Measurements from ENCODE around the gene MAST2. TPM values are rescaled to one million over a fixed set of nuclear protein-coding genes. Genes with fewer than 3 reads are reported as not detected.

MAST2 gene
- total and polyA plus RNA-seq, 2 experiments from 2014 or later: 14.2 to 19.1 TPM

DNA sequence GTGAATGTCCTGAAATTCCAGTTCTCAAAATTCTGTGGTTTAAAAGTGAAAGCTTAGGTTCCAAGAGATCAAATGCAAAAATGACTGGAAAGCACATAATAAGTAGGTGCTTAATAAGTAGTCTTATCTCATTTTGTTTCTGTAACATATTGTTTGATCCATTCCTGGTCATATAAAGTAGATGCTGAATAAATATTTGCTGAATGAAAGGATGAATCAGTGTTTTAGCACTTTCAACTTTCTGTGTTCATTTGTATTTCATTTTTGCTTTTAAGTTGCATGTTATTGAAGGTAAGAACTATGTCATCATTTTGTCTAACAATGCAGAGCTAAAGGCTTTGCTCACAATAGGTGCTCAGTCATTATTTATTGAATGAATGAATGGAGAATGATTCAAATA is 6.3 kb downstream of the MAST2 start:
- Histone ChIP-seq H4K20me1 (ENCODE audit: insufficient read depth) (0 out of 2 replicates have a peak, but pooled peaks cover 4% of the 10 kb centered on the region), H3K27me3 (replicated peaks; ENCODE audit: insufficient read depth) (no peaks in the 10 kb centered on the region), H3K79me2 (ENCODE audit: insufficient read depth) (peaks cover 90% of the 10 kb centered on the region), H3K9ac (no peak overlapping the region), H3K36me3 (ENCODE audit: low read depth) (no peaks in the 10 kb centered on the region), H3K4me3 (no peak overlapping the region), H3K4me2 (ENCODE audit: unreplicated experiment) (no peak overlapping the region), H3K27ac (no peak overlapping the region), H2AFZ (no peak overlapping the region), H3K9me3 (ENCODE audit: low read depth) (no peaks in the 10 kb centered on the region), H3K4me1 (ENCODE audit: insufficient read depth) (peaks cover 6% of the 10 kb centered on the region; the same call in 1 of the 2 replicates), H3K9me2 (ENCODE audit: insufficient read depth) (no peaks in the 10 kb centered on the region), H3F3A (ENCODE audit: insufficient read depth) (0 out of 2 replicates have a peak, but pooled peaks cover 6% of the 10 kb centered on the region)
- no peak for TF ChIP-seq EZH2phosphoT487 (IDR thresholded peaks at IDR 0.05; ENCODE audit: insufficient read depth, low read depth)
- TF ChIP-seq EZH2 (IDR thresholded peaks at IDR 0.05; ENCODE audit: insufficient read depth, poor library complexity, severe bottlenecking): no peak
- in situ Hi-C loops (cut with MboI): no loop called here
- DNase-seq: no peak

DNA sequence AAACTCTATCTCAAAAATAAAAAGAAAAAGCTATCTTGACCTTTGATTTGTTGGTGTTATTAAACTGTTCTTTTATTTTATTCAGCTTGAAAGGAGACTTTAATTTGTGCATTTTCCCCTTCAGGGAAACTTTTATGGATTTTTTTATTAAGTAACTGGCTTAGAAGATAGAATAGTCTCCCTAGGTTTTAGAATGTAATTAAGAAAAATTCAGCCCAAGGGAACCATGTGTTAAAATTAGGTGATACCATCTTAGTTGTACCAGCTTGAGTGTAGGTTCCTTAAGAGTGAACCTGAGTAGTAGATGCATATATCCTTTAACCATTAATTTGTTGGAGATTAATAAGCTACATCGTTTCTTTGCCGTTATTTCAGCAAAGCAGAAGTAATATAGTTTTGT is 11.4 kb downstream of the MAST2 start:
- 0 out of 2 replicates have a peak, but pooled peaks cover 2% of the 10 kb centered on the region for H3F3A ChIP-seq (ENCODE audit: insufficient read depth)
- in situ Hi-C loops (cut with MboI): no loop called here
- H3K36me3 ChIP-seq (ENCODE audit: low read depth): no peaks in the 10 kb centered on the region
- H2AFZ ChIP-seq: no peak overlapping the region
- H3K4me3 ChIP-seq: no peak overlapping the region
- no peak overlapping the region for H3K27ac ChIP-seq
- TF ChIP-seq EZH2 (IDR thresholded peaks at IDR 0.05; ENCODE audit: insufficient read depth, poor library complexity, severe bottlenecking) (no peak), EZH2phosphoT487 (IDR thresholded peaks at IDR 0.05; ENCODE audit: insufficient read depth, low read depth) (no peak)
- H4K20me1 ChIP-seq (ENCODE audit: insufficient read depth): 0 out of 2 replicates have a peak, but pooled peaks cover 4% of the 10 kb centered on the region
- peaks cover 78% of the 10 kb centered on the region for H3K79me2 ChIP-seq (ENCODE audit: insufficient read depth)
- H3K4me1 ChIP-seq (ENCODE audit: insufficient read depth): no peaks in the 10 kb centered on the region
- H3K9me2 ChIP-seq (ENCODE audit: insufficient read depth): no peaks in the 10 kb centered on the region
- DNase-seq: no peak
- H3K9me3 ChIP-seq (ENCODE audit: low read depth): no peaks in the 10 kb centered on the region
- H3K9ac ChIP-seq: no peak overlapping the region
- WGBS, 2 experiments (ENCODE audit: low coverage in 1 of 2, low lambda C conversion rate in 2 of 2, missing lambda C conversion rate in 2 of 2): 96 to 98% methylated on average over 2 of the region's 2 CpGs
- no peaks in the 10 kb centered on the region for H3K27me3 ChIP-seq (replicated peaks; ENCODE audit: insufficient read depth)
- no peak overlapping the region for H3K4me2 ChIP-seq (ENCODE audit: unreplicated experiment)

DNA sequence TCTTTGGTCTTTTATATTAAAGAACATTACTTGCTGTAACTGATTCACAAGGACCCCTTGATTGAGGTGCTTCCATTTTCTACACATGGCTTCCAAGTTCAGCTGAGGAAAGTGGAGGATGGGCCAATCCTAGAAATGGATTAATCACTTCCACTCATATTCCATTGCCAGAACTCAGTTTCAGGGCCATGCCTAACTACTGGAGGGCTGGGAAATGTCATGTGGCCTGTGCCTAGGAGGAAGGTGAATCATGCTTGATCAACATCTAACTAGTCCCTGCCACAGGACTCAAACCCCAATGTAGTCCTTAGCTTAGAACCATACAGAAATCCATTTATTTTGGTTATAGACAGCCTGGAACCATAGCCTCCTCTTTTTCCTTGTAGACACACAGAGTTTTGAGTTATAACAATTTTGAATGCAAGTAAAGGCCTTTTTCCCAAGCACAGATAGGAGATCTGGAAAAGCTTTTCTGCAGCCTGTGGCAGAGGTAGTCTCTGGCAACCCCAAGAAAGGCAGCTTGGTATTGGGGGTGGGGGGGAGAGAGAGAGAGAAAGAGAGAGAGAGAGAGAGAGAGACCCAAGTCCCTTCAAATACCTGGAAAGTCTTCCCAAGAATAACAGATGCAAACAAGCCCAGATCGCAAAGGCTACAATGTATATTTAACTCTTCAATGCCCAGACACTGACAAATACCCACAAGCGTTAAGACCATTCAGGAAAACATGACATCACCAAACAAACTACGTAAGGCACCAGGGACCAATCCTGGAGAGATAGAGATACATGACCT is 12.5 kb downstream of the MAST2 start:
- Histone ChIP-seq H3K79me2 (ENCODE audit: insufficient read depth) (peaks cover 76% of the 10 kb centered on the region), H3F3A (ENCODE audit: insufficient read depth) (no peaks in the 10 kb centered on the region), H4K20me1 (ENCODE audit: insufficient read depth) (no peaks in the 10 kb centered on the region), H3K4me2 (ENCODE audit: unreplicated experiment) (no peak overlapping the region), H3K4me1 (ENCODE audit: insufficient read depth) (no peaks in the 10 kb centered on the region), H3K9ac (no peak overlapping the region), H3K27me3 (replicated peaks; ENCODE audit: insufficient read depth) (no peaks in the 10 kb centered on the region), H3K4me3 (no peak overlapping the region), H3K9me3 (ENCODE audit: low read depth) (no peaks in the 10 kb centered on the region), H3K27ac (no peak overlapping the region), H3K36me3 (ENCODE audit: low read depth) (no peaks in the 10 kb centered on the region), H2AFZ (no peak overlapping the region), H3K9me2 (ENCODE audit: insufficient read depth) (no peaks in the 10 kb centered on the region)
- WGBS, 2 experiments (ENCODE audit: low coverage in 1 of 2, low lambda C conversion rate in 2 of 2, missing lambda C conversion rate in 2 of 2): 98 to 99% methylated on average over 3 of the region's 3 CpGs
- in situ Hi-C loops (cut with MboI): no loop called here
- peak; percentile 63 for DNase-seq
- no peak for TF ChIP-seq EZH2phosphoT487 (IDR thresholded peaks at IDR 0.05; ENCODE audit: insufficient read depth, low read depth)
- TF ChIP-seq EZH2 (IDR thresholded peaks at IDR 0.05; ENCODE audit: insufficient read depth, poor library complexity, severe bottlenecking): no peak

DNA sequence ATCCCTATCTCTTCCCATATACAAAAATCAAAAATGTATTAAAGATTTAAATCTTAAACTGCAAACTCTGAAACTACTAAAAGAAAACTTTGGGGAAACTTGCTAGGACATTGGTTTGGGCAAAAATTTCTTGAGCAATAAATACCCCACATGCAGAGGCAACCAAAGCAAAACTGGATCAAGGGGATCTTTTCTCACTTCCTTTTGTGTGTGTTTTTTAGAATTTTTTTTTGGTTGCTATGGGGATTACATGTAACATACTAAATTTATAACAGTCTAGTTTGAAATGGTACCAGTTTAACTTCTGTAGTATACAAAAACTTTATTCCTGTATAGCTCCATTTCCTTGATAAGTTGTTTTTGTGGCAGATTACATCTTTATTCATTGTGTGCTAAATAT is 16.8 kb downstream of the MAST2 start:
- H3K27me3 ChIP-seq (replicated peaks; ENCODE audit: insufficient read depth): no peaks in the 10 kb centered on the region
- no peak for TF ChIP-seq EZH2 (IDR thresholded peaks at IDR 0.05; ENCODE audit: insufficient read depth, poor library complexity, severe bottlenecking)
- no peak for TF ChIP-seq EZH2phosphoT487 (IDR thresholded peaks at IDR 0.05; ENCODE audit: insufficient read depth, low read depth)
- H2AFZ ChIP-seq: no peak overlapping the region
- no peak overlapping the region for H3K4me3 ChIP-seq
- no peaks in the 10 kb centered on the region for H4K20me1 ChIP-seq (ENCODE audit: insufficient read depth)
- in situ Hi-C loops (cut with MboI): no loop called here
- no peaks in the 10 kb centered on the region for H3K9me2 ChIP-seq (ENCODE audit: insufficient read depth)
- DNase-seq: no peak
- no peaks in the 10 kb centered on the region for H3F3A ChIP-seq (ENCODE audit: insufficient read depth)
- H3K79me2 ChIP-seq (ENCODE audit: insufficient read depth): peaks cover 85% of the 10 kb centered on the region
- H3K36me3 ChIP-seq (ENCODE audit: low read depth): no peaks in the 10 kb centered on the region
- H3K9me3 ChIP-seq (ENCODE audit: low read depth): no peaks in the 10 kb centered on the region
- H3K4me2 ChIP-seq (ENCODE audit: unreplicated experiment): no peak overlapping the region
- no peak overlapping the region for H3K9ac ChIP-seq
- H3K4me1 ChIP-seq (ENCODE audit: insufficient read depth): no peaks in the 10 kb centered on the region
- no peak overlapping the region for H3K27ac ChIP-seq

Measured in GM23248 (cell line).